ENCODE measurements around the gene KRT33A. TPM values are rescaled to one million over a fixed set of nuclear protein-coding genes. Genes with fewer than 3 reads are reported as not detected.

Gene KRT33A
- total and polyA plus RNA-seq, 10 donors, result not detected

- TF ChIP-seq POLR2A (IDR thresholded peaks at IDR 0.05) (no peak), CTCF (IDR thresholded peaks at IDR 0.05 in 8 of 11, conservative IDR thresholded peaks at IDR 0.05 in 3 of 11) (no peak), POLR2AphosphoS5 (IDR thresholded peaks at IDR 0.05) (no peak)
- DNase-seq, result no peak
- H3K4me3 ChIP-seq, result no peak overlapping the region
- H3K4me1 ChIP-seq, result no peaks in the 10 kb centered on the region
- intact Hi-C loops (cut with DNase I; ENCODE audit: low total_unique reads), result no loop called here
- H3K27ac ChIP-seq, result no peak overlapping the region
- H3K36me3 ChIP-seq, result no peaks in the 10 kb centered on the region
- 71 to 88% (median 80%) methylated on average over 2 of the region's 2 CpGs for WGBS, 5 donors
- peaks cover 0 to 4% (median 0%) of the 10 kb centered on the region in 8 donors for H3K9me3 ChIP-seq
- H3K27me3 ChIP-seq (replicated peaks in 1 of 7), result no peaks in the 10 kb centered on the region
These were observed 13.3 kb upstream of the KRT33A start for GRCh38 chr17:41363881-41364280.

- no peak for DNase-seq
- H3K36me3 ChIP-seq, result no peaks in the 10 kb centered on the region
- 78 to 90% (median 87%) methylated on average over 5 of the region's 5 CpGs for WGBS, 5 donors
- intact Hi-C loops (cut with DNase I; ENCODE audit: low total_unique reads), result no loop called here
- no peak overlapping the region for H3K4me3 ChIP-seq
- H3K27ac ChIP-seq, result no peak overlapping the region
- TF ChIP-seq POLR2AphosphoS5 (IDR thresholded peaks at IDR 0.05) (no peak), CTCF (IDR thresholded peaks at IDR 0.05 in 8 of 11, conservative IDR thresholded peaks at IDR 0.05 in 3 of 11) (no peak), POLR2A (IDR thresholded peaks at IDR 0.05) (no peak)
- H3K27me3 ChIP-seq (replicated peaks in 1 of 7), result no peaks in the 10 kb centered on the region
- no peaks in the 10 kb centered on the region for H3K4me1 ChIP-seq
- peaks cover 0 to 4% (median 0%) of the 10 kb centered on the region in 8 donors for H3K9me3 ChIP-seq
These were observed 9.8 kb upstream of the KRT33A start for GRCh38 chr17:41360296-41360995.

- TF ChIP-seq POLR2AphosphoS5 (IDR thresholded peaks at IDR 0.05) (no peak), CTCF (IDR thresholded peaks at IDR 0.05 in 8 of 11, conservative IDR thresholded peaks at IDR 0.05 in 3 of 11) (no peak), POLR2A (IDR thresholded peaks at IDR 0.05) (no peak)
- peaks cover 0 to 4% (median 0%) of the 10 kb centered on the region in 8 donors for H3K9me3 ChIP-seq
- DNase-seq, result no peak
- peaks cover 0 to 17% (median 0%) of the 10 kb centered on the region in 7 donors for H3K27me3 ChIP-seq (replicated peaks in 1 of 7)
- no peaks in the 10 kb centered on the region for H3K36me3 ChIP-seq
- intact Hi-C loops (cut with DNase I; ENCODE audit: low total_unique reads), result no loop called here
- H3K4me1 ChIP-seq, result no peaks in the 10 kb centered on the region
- no peak overlapping the region for H3K4me3 ChIP-seq
- WGBS, 5 donors, result 81 to 90% (median 87%) methylated on average over 4 of the region's 4 CpGs
- no peak overlapping the region for H3K27ac ChIP-seq
These were observed 3.9 kb upstream of the KRT33A start for GRCh38 chr17:41354536-41354935.

- no peak overlapping the region for H3K27ac ChIP-seq
- H3K27me3 ChIP-seq (replicated peaks in 1 of 7), result peaks cover 0 to 17% (median 0%) of the 10 kb centered on the region in 7 donors
- no peak for TF ChIP-seq POLR2AphosphoS5 (IDR thresholded peaks at IDR 0.05)
- peaks cover 0 to 4% (median 0%) of the 10 kb centered on the region in 8 donors for H3K9me3 ChIP-seq
- no peak for DNase-seq
- 69 to 90% (median 88%) methylated on average over 7 of the region's 7 CpGs for WGBS, 5 donors
- H3K4me3 ChIP-seq, result no peak overlapping the region
- H3K4me1 ChIP-seq, result no peaks in the 10 kb centered on the region
- no peaks in the 10 kb centered on the region for H3K36me3 ChIP-seq
- intact Hi-C loops (cut with DNase I; ENCODE audit: low total_unique reads), result no loop called here
These were observed 2.2 kb upstream of the KRT33A start for GRCh38 chr17:41352597-41353366.
